Heart left ventricle (tissue), 16 donors: ENCODE results near the gene BFSP2. TPM values are rescaled to one million over a fixed set of nuclear protein-coding genes. Genes with fewer than 3 reads are reported as not detected.

Experiments used
- ATAC-seq, 4 donors: fragments of 200-7000 bp; cut with Tn5 transposase; one replicate each; pipeline ENCODE4 v1.9.1; 2020 to 2022; ENCODE audit warnings: moderate library complexity in 4 of 4, mild to moderate bottlenecking in 3 of 4, moderate number of reproducible peaks in 1 of 4
- DNase-seq, 5 donors: peaks; one replicate each; pipeline ENCODE4 v3.0.0-alpha.2; 2020
- H3K27ac ChIP-seq, 12 donors: fragments of 200-600 bp; sonication (generic) in 4 of 12; one replicate each; pipeline versions ENCODE4 v1.5.0 to v1.8.0; 2016 to 2022; ENCODE audit warnings: mild to moderate bottlenecking in 2 of 12
- H3K27me3 ChIP-seq, 9 donors: fragments of 200-600 bp; sonication (generic) in 2 of 9; one replicate each; pipeline versions ENCODE4 v1.5.1 to v1.8.0; 2016 to 2022; ENCODE audit warnings: mild to moderate bottlenecking in 3 of 9
- H3K36me3 ChIP-seq, 9 donors: fragments of 200-600 bp; sonication (generic) in 2 of 9; one replicate each; pipeline versions ENCODE4 v1.5.0 to v1.8.0; 2018 to 2022; ENCODE audit warnings: mild to moderate bottlenecking in 2 of 9
- H3K4me1 ChIP-seq, 12 donors: fragments of 200-600 bp; sonication (generic) in 4 of 12; one replicate each; pipeline versions ENCODE4 v1.5.0 to v1.8.0; 2016 to 2022; ENCODE audit warnings: mild to moderate bottlenecking in 3 of 12
- H3K4me3 ChIP-seq, 12 donors: fragments of 200-600 bp; sonication (generic) in 4 of 12; one replicate each; pipeline versions ENCODE4 v1.5.0 to v1.8.0; 2017 to 2022; ENCODE audit warnings: mild to moderate bottlenecking in 9 of 12, moderate library complexity in 4 of 12
- H3K9me3 ChIP-seq, 12 donors: fragments of 200-600 bp; sonication (generic) in 4 of 12; one replicate each; pipeline versions ENCODE4 v1.5.0 to v1.8.0; 2016 to 2022; ENCODE audit warnings: mild to moderate bottlenecking in 1 of 12
- POLR2A ChIP-seq, 2 donors: fragments of 450-650 bp; IDR thresholded peaks; one replicate each; pipeline ENCODE4 v1.6.1; 2017; ENCODE audit warnings: antibody characterized with exemption in 2 of 2, mild to moderate bottlenecking in 2 of 2, moderate library complexity in 2 of 2
- whole genome bisulfite sequencing, 4 donors: extraction: QIAGEN DNeasy Blood & Tissue Kit in 2 of 4; methylation state at CpG; one replicate each; pipeline versions ENCODE4 v1.1.5 to v1.1.7; 2013 to 2018; 5-methylcytosine and 5-hydroxymethylcytosine counted together
- intact Hi-C, 10 donors: fragments of 100-400 bp; cut with DNase I; formaldehyde crosslinking; loops; one replicate each; pipeline versions ENCODE4 v1.11.1 to v1.14.2; 2022
- polyA plus RNA-seq, 2 donors: library from polyadenylated mRNA; stranded (reverse); fragments of 200-250 nt; gene quantifications; one replicate each; pipeline ENCODE4 v1.2.3, GENCODE V29; 2013
- total RNA-seq, 9 donors: library from RNA; depleted of rRNA in 2 of 9; stranded (reverse); fragments of >200 nt in 2 of 9; fragmentation: NEBNext Ultra II Directional in 3 of 9; extraction: Animal tissue kit (Norgen Biotek cat#: 25700) in 3 of 9; gene quantifications; one replicate each; pipeline versions ENCODE4 v1.1.0 to v1.2.4, GENCODE V29; 2016 to 2023
- TF ChIP-seq, protein P1 (sequence below), 12 donors: fragments of 200-600 bp; sonication (generic) in 4 of 12; IDR thresholded peaks; one replicate each; pipeline versions ENCODE4 v1.5.0 to v1.8.0; 2018 to 2022; ENCODE audit warnings: antibody characterized with exemption in 12 of 12, mild to moderate bottlenecking in 5 of 12
- donor health status: ischemic (EF 13 %, LVEDD 7.1; RV severe dilation, severe dysfunction).
- donor health status: healthy with polysubstance abuse.
- donor health status: DM: no; HTN: yes; CAD: no.
- donor health status: DM: no; HTN: no; CAD: no.
- donor health status: ischemic (EF 25% LVEDD 6.9; RV normal size, moderate dysfunction).
- donor health status: ischemic (EF 25% LVEDD 5.7; RV mildly dilated, moderate dysfunction).
- donor health status: healthy.
- donor health status: DM: yes; HTN: yes; CAD: no.
- donor health status: ischemic (EF 35%, LVEDD 5.7; RV mildly dilated, moderate dysfunction).
- donor health status: nonischemic (EF 11% LVEDD 7.7; RV severe dilation, severe dysfunction).
- donor health status: DM: yes; HTN: yes; CAD: no.
- donor health status: PGD.
- donor health status: ischemic (EF 29% LVEDD 5.4; RV normal size, mild dysfunction).
- donor health status: nonischemic (EF 23%, LVEDD 6.1; RV moderate dilation, normal function).

BFSP2 gene
- total and polyA plus RNA-seq, 11 donors: not detected

DNA sequence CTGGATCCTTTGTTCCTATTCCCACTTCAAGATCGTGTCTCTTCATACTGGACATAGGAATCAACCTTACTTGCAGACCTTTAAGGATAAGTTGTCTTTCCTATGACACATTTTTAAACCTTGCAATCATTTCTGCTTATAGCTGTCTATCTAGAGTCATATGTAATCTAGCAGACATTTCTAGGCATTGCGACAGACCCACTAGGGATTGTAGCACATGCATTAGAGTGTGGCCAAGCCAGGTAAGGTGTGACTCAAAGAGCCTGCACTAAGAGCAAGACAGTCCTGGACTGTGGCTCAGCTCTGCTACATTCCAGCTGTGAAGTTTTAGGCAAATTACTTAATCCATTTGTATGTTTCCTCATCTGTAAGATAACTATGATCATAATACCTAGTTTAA is 38.8 kb upstream of the BFSP2 start:
- intact Hi-C loops: no loop called here
- Histone ChIP-seq H3K4me1 (no peaks in the 10 kb centered on the region), H3K4me3 (no peak overlapping the region), H3K27me3 (no peaks in the 10 kb centered on the region), H3K27ac (no peak overlapping the region), H3K9me3 (peaks cover 0 to 11% (median 4%) of the 10 kb centered on the region in 12 donors), H3K36me3 (no peaks in the 10 kb centered on the region)
- ATAC-seq (no peak), DNase-seq (no peak)
- 85 to 93% (median 92%) methylated on average over 2 of the region's 2 CpGs for WGBS, 4 donors
- TF ChIP-seq POLR2A (IDR thresholded peaks at IDR 0.05): no peak
- TF ChIP-seq, protein P1, sequence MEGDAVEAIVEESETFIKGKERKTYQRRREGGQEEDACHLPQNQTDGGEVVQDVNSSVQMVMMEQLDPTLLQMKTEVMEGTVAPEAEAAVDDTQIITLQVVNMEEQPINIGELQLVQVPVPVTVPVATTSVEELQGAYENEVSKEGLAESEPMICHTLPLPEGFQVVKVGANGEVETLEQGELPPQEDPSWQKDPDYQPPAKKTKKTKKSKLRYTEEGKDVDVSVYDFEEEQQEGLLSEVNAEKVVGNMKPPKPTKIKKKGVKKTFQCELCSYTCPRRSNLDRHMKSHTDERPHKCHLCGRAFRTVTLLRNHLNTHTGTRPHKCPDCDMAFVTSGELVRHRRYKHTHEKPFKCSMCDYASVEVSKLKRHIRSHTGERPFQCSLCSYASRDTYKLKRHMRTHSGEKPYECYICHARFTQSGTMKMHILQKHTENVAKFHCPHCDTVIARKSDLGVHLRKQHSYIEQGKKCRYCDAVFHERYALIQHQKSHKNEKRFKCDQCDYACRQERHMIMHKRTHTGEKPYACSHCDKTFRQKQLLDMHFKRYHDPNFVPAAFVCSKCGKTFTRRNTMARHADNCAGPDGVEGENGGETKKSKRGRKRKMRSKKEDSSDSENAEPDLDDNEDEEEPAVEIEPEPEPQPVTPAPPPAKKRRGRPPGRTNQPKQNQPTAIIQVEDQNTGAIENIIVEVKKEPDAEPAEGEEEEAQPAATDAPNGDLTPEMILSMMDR (IDR thresholded peaks at IDR 0.05): no peak

GRCh38 chr3:133361435-133361834 is 38.4 kb upstream of the BFSP2 start:
- Histone ChIP-seq H3K36me3 (no peaks in the 10 kb centered on the region), H3K9me3 (peaks cover 0 to 7% (median 2%) of the 10 kb centered on the region in 12 donors), H3K27me3 (no peaks in the 10 kb centered on the region), H3K4me1 (no peaks in the 10 kb centered on the region), H3K4me3 (no peak overlapping the region), H3K27ac (no peak overlapping the region)
- ATAC-seq (no peak), DNase-seq (no peak)
- intact Hi-C loops: no loop called here
- no peak for TF ChIP-seq POLR2A (IDR thresholded peaks at IDR 0.05)
- TF ChIP-seq, protein P1 (IDR thresholded peaks at IDR 0.05): no peak
- 63 to 87% (median 86%) methylated on average over 4 of the region's 4 CpGs for WGBS, 4 donors

DNA sequence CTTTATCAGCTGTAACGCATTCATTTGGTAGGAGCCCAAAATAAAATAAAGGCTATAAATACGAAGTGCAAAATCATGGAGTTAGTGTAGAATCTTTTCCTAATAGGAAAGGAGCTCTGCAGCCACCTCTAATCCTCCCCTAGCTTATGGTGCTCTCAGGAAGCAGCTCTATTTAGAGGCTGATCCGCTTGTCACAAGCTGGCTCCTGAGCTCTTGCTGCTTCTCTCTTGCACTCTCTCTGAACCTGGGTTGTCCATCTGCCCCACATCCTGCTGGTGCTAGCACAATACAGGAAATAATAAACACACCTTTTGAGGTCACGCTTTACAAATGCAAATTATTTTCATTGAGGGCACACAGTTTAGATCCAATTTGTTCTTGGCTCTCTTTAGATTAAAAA is 37.3 kb upstream of the BFSP2 start:
- 70 to 77% (median 74%) methylated on average over 4 of the region's 4 CpGs for WGBS, 4 donors
- H3K4me3 ChIP-seq: no peak overlapping the region
- no peak for ATAC-seq
- DNase-seq: no peak
- intact Hi-C loops: no loop called here
- H3K4me1 ChIP-seq: no peaks in the 10 kb centered on the region
- H3K27ac ChIP-seq: no peak overlapping the region
- H3K36me3 ChIP-seq: no peaks in the 10 kb centered on the region
- H3K27me3 ChIP-seq: no peaks in the 10 kb centered on the region
- H3K9me3 ChIP-seq: no peaks in the 10 kb centered on the region
- TF ChIP-seq, protein P1 (IDR thresholded peaks at IDR 0.05): no peak
- no peak for TF ChIP-seq POLR2A (IDR thresholded peaks at IDR 0.05)

DNA sequence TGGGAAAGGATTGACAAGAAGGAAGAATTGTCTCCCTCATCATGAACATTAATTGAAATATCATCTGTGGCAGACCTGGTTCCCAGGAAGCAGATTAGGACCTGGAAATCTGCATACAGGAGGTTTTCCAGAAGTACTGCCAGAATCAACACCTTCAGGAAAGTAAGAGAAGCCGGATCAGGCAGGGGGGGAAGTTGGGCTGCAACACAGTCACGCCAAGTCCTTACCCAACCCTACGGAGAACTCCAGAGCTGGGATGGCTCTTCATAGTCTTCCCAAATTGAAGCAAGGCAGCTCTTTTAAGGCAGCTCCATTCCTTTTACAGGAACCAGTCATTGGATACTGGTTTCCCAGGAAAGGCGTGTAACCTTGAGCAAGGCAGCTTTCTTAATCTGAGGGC is 35.2 kb upstream of the BFSP2 start:
- intact Hi-C loops: no loop called here
- ATAC-seq: no peak
- TF ChIP-seq, protein P1 (IDR thresholded peaks at IDR 0.05): no peak
- TF ChIP-seq POLR2A (IDR thresholded peaks at IDR 0.05): no peak
- no peaks in the 10 kb centered on the region for H3K36me3 ChIP-seq
- DNase-seq: no peak
- H3K4me1 ChIP-seq: peaks cover 0 to 3% (median 0%) of the 10 kb centered on the region in 12 donors
- WGBS, 4 donors: 58 to 83% (median 79%) methylated on average over 4 of the region's 4 CpGs
- no peaks in the 10 kb centered on the region for H3K27me3 ChIP-seq
- H3K4me3 ChIP-seq: no peak overlapping the region
- no peak overlapping the region for H3K27ac ChIP-seq
- H3K9me3 ChIP-seq: no peaks in the 10 kb centered on the region
